HG02885 (cell line): ENCODE results near the gene TMEM256.

Experiments used
- ATAC-seq: cut with Tn5 transposase; IDR thresholded peaks from one replicate; pipeline ENCODE4 v1.9.1; 2021; ENCODE audit warnings: mild to moderate bottlenecking; ENCODE audit not compliant: unreplicated experiment, poor library complexity

Gene TMEM256

GRCh38 chr17:7409716-7410115 is 5.8 kb upstream of the TMEM256 start:
- no peak for ATAC-seq

DNA sequence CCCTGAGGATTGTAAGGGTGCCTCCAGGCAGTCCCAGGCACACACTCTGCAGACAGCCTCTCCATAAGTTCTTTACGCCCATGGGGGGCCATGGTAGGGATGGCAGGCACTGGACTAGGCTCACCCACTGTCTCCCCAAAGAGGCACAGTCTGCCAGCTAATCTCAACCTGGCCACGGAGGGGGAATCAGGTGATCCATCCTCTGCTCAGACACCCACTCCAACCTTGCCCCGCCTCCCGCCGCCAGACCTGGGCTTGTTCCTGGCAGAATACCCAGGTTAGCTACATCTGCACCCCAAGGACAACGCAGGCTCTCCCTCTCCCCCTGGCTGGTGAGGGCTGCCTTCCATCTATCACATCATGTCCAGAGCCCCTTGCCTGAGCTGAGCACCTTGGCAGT is 5.0 kb upstream of the TMEM256 start:
- no peak for ATAC-seq

- ATAC-seq: no peak
These were observed 4.4 kb upstream of the TMEM256 start for GRCh38 chr17:7408252-7408727.

DNA sequence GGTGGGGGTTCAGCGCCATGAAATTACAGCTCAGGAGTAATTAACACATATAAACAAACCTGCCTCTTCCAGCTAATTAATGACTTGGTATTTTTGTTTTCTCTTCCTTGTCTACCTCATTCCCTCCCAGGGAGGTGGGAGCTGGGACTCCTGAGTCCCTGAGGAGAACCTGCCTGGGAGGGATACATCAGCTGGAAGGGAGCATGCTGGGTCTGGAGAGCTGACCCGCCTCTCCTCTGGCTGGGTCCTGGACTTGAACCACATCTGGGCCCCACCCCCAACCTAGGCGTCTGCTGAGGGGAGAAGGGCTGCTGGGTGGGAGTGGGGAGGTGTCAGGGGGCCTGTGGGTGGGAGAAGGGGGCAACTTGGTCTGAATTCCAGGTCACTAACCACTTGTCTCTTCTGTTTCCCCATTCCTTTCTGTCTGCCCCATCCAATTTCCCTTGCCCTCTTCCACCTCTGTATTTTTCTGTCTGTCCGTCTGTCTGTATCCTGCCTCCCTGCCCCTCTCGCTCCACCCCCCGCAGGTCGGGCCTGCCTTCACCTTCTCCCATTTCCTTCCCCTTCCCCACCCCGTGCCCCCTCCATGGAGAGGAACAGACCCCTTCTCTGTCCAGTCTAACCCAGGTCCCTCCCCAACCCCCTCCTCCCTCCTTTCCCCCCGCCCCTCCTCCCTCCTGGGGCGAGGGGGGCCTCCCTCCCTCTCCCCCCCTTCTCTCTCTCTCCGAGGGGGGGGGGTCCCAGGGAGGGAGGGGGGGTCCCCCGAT is 3.8 kb upstream of the TMEM256 start, which contains the start of gene NLGN2:
Gene NLGN2, plus strand, starts transcription at position 361 of the 767 bp plus-strand sequence. CDS start 411 bp downstream, outside the sequence.
- ATAC-seq: no peak

GRCh38 chr17:7407082-7407481 is 3.2 kb upstream of the TMEM256 start:
- no peak for ATAC-seq

DNA sequence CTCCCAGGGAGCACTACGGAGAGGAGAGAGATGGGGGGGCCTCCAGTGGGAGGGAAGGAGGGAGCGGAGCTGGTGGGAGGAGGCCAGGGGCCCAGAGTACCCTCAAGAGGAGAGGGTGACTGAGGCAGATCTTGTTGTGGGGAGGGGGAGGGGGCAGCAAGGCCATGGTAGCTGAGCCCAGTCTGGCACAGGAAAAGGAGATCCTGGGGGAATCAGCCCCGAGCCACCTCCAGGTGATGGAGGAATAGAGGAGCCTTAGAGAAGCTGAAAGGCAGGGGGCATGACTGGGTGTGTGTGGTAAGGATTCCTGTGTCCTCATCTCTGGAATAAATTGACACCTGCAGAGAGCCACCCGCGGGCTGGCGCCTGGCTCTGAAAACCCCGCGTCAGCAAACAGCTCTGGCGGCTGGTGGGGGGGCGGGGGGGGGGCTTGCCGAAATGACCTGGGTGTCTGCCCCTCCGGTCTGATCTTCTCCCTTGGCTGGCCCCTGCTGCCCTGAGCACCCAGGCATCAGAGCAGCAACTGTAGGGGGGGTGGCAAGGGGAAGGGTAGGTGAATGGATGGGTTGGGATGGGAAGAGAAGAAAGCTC is 2.4 kb upstream of the TMEM256 start:
- no peak for ATAC-seq

- no peak for ATAC-seq
These were observed 1.7 kb upstream of the TMEM256 start for GRCh38 chr17:7405350-7406234.

- no peak for ATAC-seq
These were observed 946 bp upstream of the TMEM256 start for GRCh38 chr17:7404737-7405349.

- ATAC-seq: no peak
These were observed 245 bp downstream of the TMEM256 start for GRCh38 chr17:7403727-7403976.

GRCh38 chr17:7403043-7403726 is 712 bp downstream of the TMEM256 start:
- no peak for ATAC-seq

DNA sequence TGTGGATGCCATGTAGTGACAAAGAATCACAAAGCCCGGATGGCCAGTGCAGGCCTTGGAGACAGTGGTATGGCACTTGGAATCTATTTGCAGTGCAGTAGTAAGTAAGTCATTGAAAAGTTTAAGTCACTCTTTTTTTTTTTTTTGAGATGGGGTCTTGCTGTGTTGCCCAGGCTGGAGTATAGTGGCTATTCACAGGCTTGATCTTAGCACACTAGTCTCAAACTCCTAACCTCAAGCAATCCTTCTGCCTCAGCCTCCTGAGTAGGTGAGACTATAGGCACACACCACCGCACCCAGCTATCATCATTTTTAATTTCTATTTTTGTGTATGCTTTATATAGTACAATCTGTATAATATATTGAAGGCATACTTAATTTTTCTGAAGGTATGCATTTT is 5.3 kb downstream of the TMEM256 start:
- no peak for ATAC-seq

- ATAC-seq: no peak
These were observed 7.8 kb downstream of the TMEM256 start for GRCh38 chr17:7396147-7396546.

DNA sequence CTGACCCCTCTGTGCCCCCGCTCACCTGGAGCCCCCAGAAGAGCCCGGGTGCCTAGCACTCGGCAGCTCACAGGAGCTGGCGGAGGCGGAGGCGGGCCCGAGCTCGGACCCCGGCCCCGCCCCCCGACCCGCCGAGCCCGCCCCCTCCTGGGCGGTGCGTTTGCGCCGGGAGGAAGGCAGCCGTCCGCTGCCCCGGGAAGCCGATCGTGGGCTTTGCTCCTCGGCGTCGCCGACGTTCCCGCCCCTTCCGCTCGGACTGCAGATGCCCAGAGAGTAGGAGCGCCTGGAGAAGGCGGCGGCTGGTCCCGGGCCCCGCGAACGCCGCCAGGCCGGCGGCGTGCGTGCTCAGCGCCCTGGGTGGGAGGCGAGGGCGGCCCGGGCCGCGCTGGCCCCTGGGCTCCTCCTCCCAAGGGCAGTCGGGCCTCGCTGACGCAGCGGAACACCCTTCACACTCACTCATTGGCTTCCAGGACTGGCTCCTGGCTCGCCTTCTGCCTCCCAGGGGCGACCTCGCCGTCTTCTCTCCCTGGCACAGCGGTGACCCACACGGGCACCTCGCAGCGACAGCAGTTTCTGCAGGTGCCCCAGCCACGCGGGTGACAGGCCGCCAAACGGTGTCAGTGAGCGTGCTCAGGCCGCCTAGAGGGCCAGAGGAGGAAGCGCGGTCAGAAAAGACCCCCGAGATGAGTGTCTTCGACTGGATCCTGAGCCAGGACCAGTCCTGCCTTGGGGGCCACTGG is 9.3 kb downstream of the TMEM256 start, which contains the start of gene PLSCR3:
Gene PLSCR3, minus strand, starts transcription at position 74 of the 740 bp plus-strand sequence. CDS start 415 bp downstream, outside the sequence.
- peak; percentile 85 for ATAC-seq

DNA sequence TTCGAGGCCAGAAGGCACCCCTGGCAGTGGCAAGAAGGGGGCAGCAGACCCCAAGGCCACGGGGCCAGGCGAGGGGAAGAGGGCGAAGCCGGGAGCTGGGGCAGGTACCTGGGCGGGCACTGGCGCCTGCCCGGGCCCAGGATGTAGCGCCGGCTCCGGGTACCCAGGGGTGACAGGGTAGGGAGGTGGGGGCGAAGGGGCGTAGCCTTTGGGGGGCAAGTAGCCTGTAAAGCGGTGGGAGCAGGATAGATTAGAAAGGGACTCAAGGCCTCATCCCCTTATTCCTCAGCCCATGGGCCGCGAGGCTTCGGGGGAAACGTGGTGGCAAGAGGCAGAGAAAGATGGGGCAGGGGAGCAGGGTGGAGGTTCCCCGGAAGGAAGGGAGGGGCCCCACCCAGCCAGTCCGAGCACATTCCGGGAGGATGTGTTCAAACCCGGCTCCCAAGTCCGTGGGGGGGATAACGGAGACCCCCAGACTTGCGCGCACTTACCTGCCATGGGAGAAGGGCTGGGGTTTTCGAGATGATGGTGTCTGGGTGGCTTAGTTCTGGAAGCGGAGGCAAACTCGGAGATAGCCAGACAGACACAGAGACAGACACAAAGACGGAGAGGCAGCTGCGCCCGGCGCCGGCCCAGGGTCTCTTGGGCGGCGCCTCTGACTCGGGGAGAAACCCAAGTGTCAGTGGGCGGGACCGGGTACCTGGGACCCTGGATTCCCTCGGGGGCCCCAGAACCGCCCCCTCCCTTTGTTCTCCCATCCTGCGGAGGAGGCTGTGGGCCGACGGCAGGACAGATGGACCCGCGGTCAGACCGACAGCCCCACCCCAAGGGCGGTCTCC is 10.1 kb downstream of the TMEM256 start:
- ATAC-seq: peak; percentile 58

GRCh38 chr17:7392696-7393612 is 10.9 kb downstream of the TMEM256 start:
- ATAC-seq: no peak

- no peak for ATAC-seq
These were observed 12.6 kb downstream of the TMEM256 start for GRCh38 chr17:7391307-7391706.
